Medulla oblongata (tissue), 1 donor: ENCODE measurements around the gene SPDEF.

Source experiments
- DNase-seq: peaks from one replicate; pipeline ENCODE4 v3.0.0-alpha.2; 2015; ENCODE audit errors: extremely low spot score

The SPDEF gene

GRCh38 chr6:34583861-34584604, 27.9 kb upstream of the SPDEF start:
- DNase-seq = no peak

GRCh38 chr6:34583461-34583860, 27.3 kb upstream of the SPDEF start:
- no peak for DNase-seq

- no peak for DNase-seq
These were observed 25.4 kb upstream of the SPDEF start for GRCh38 chr6:34581561-34581920.

GRCh38 chr6:34580707-34581560, 24.8 kb upstream of the SPDEF start:
- DNase-seq = peak; percentile 24

GRCh38 chr6:34578445-34579262, 22.5 kb upstream of the SPDEF start:
- no peak for DNase-seq

GRCh38 chr6:34576286-34576955, 20.3 kb upstream of the SPDEF start:
- no peak for DNase-seq

- no peak for DNase-seq
These were observed 19.2 kb upstream of the SPDEF start for GRCh38 chr6:34575326-34575725.

- DNase-seq = no peak
These were observed 18.6 kb upstream of the SPDEF start for GRCh38 chr6:34574647-34575293.

- DNase-seq = no peak
These were observed 17.5 kb upstream of the SPDEF start for GRCh38 chr6:34573567-34574183.

GRCh38 chr6:34572585-34572984, 16.5 kb upstream of the SPDEF start:
- DNase-seq = no peak

GRCh38 chr6:34572021-34572420, 15.9 kb upstream of the SPDEF start:
- DNase-seq = no peak

GRCh38 chr6:34571388-34571787, 15.3 kb upstream of the SPDEF start:
- DNase-seq = no peak

- no peak for DNase-seq
These were observed 14.1 kb upstream of the SPDEF start for GRCh38 chr6:34570066-34570833.

- no peak for DNase-seq
These were observed 13.3 kb upstream of the SPDEF start for GRCh38 chr6:34569361-34569973.

GRCh38 chr6:34568341-34569201, 12.4 kb upstream of the SPDEF start:
- DNase-seq = no peak

GRCh38 chr6:34566830-34567546, 10.9 kb upstream of the SPDEF start:
- DNase-seq = no peak

- no peak for DNase-seq
These were observed 9.6 kb upstream of the SPDEF start for GRCh38 chr6:34565722-34566137.

- DNase-seq = no peak
These were observed 8.1 kb upstream of the SPDEF start for GRCh38 chr6:34564181-34564580.
